CD4-positive, alpha-beta memory T cell (primary cell): ENCODE measurements around the gene GABRA5. TPM values are rescaled to one million over a fixed set of nuclear protein-coding genes. Genes with fewer than 3 reads are reported as not detected.
A peak's percentile ranks its signal among the peaks of the same experiment; 100 is the strongest.

Experiments
- CTCF ChIA-PET: fragments of 350-600 bp; sonication (Branson Sonifier 250); formaldehyde crosslinking; loops from one replicate; lab custom pipeline; 2021; ENCODE audit warnings: inconsistent platforms; ENCODE audit not compliant: partially characterized antibody; lab: Charles Lee
- POLR2A ChIA-PET: fragments of 350-600 bp; sonication (Branson Sonifier 250); formaldehyde crosslinking; loops from one replicate; lab custom pipeline; 2021; ENCODE audit not compliant: partially characterized antibody; lab: Charles Lee
- DNase-seq, 5 donors: peaks; one replicate each; pipeline versions ENCODE4 v3.0.0 to v3.0.0-alpha.2; 2020 to 2022; ENCODE audit warnings: mixed read lengths in 1 of 5
- H3K27ac ChIP-seq: one replicate; pipeline ENCODE4 v1.7.0; 2013; ENCODE audit warnings: low read depth, low read length
- H3K27me3 ChIP-seq: 2 replicates; pipeline ENCODE4 v1.7.0; 2013; ENCODE audit warnings: mild to moderate bottlenecking, low read length, moderate library complexity; ENCODE audit not compliant: insufficient read depth
- H3K36me3 ChIP-seq: 2 replicates; pipeline ENCODE4 v1.7.0; 2013; ENCODE audit warnings: mild to moderate bottlenecking, low read length, moderate library complexity; ENCODE audit not compliant: insufficient read depth
- H3K4me1 ChIP-seq: 2 replicates; pipeline ENCODE4 v1.7.0; 2013; ENCODE audit warnings: mild to moderate bottlenecking, low read length, moderate library complexity; ENCODE audit not compliant: insufficient read depth
- H3K4me3 ChIP-seq, 2 donors: one replicate each; pipeline ENCODE4 v1.7.0; 2013; ENCODE audit warnings: low read length in 2 of 2, mild to moderate bottlenecking in 1 of 2
- H3K9me3 ChIP-seq, 2 donors: one replicate each; pipeline ENCODE4 v1.7.0; 2013; ENCODE audit warnings: low read length in 2 of 2, control low read depth in 1 of 2; ENCODE audit not compliant: control insufficient read depth in 1 of 2
- H3K27ac Mint-ChIP-seq, 7 donors: one replicate each; pipeline ENCODE4 v1.8.0; 2020 to 2021; ENCODE audit warnings: mixed read lengths in 7 of 7, mild to moderate bottlenecking in 6 of 7, inconsistent platforms in 3 of 7, moderate library complexity in 3 of 7
- H3K27me3 Mint-ChIP-seq, 2 donors: one replicate each; pipeline ENCODE4 v1.8.0; 2020 to 2021; ENCODE audit warnings: mixed read lengths in 2 of 2
- H3K36me3 Mint-ChIP-seq, 2 donors: one replicate each; pipeline ENCODE4 v1.8.0; 2020 to 2021; ENCODE audit warnings: mixed read lengths in 2 of 2, inconsistent platforms in 1 of 2, mild to moderate bottlenecking in 1 of 2
- H3K4me1 Mint-ChIP-seq, 4 donors: one replicate each; pipeline ENCODE4 v1.8.0; 2020 to 2021; ENCODE audit warnings: mixed read lengths in 4 of 4, mild to moderate bottlenecking in 1 of 4
- H3K4me3 Mint-ChIP-seq, 8 donors: one replicate each; pipeline ENCODE4 v1.8.0; 2020 to 2021; ENCODE audit warnings: mixed read lengths in 8 of 8, mild to moderate bottlenecking in 7 of 8, moderate library complexity in 6 of 8, inconsistent platforms in 3 of 8
- H3K9me3 Mint-ChIP-seq, 8 donors: one replicate each; pipeline ENCODE4 v1.8.0; 2020 to 2021; ENCODE audit warnings: mixed read lengths in 8 of 8, mild to moderate bottlenecking in 5 of 8, inconsistent platforms in 3 of 8, moderate library complexity in 1 of 8
- intact Hi-C: fragments of 100-400 bp; cut with micrococcal nuclease; formaldehyde crosslinking; loops from one replicate; pipeline ENCODE4 v1.15.1; 2023
- polyA plus RNA-seq, 2 donors: library from polyadenylated mRNA; unstranded; fragments of 300-500 nt; fragmentation: Illumina TruSeq; gene quantifications; one replicate each; pipeline ENCODE4 v1.2.3, GENCODE V29; 2021
- total RNA-seq, 2 experiments: library from RNA; stranded (reverse); gene quantifications; one replicate each; pipeline ENCODE4 v1.2.3, GENCODE V29; 2021

GABRA5 gene
- total and polyA plus RNA-seq, 4 experiments from 2014 or later, result not detected

DNA sequence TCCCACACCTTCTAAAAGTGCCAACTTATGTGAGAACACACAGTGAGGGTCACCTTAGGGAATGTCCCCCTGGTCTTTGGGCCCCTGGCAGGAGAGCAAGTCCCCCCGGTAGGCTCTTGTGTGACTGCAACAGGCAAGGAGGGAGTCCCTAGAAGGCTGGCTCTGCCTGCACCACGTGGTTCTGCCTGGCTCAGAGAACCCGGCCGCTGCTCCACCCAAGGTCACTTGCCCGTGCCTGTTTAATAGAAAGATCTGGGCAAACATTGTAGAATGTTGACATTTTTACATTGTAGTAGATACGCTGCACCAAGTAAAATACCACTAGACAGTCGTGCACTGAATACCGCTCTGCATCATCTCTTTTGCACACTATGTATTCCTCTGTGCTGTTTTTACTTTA is 21.9 kb downstream of the GABRA5 start:
- Histone ChIP-seq H3K9me3 (no peaks in the 10 kb centered on the region), H3K27ac (no peak overlapping the region), H3K36me3 (no peaks in the 10 kb centered on the region), H3K4me1 (no peaks in the 10 kb centered on the region), H3K4me3 (no peak overlapping the region), H3K27me3 (no peaks in the 10 kb centered on the region)
- CTCF ChIA-PET, result interaction anchor here (2.2 kb wide), 1 partner anchor 9 kb away, joined by 5 read pairs; no protein-coding TSS in a partner anchor
- DNase-seq, result no peak
- Mint-ChIP-seq H3K27me3 (peaks cover 1 to 2% of the 10 kb centered on the region in 2 donors), H3K4me3 (no peak overlapping the region), H3K27ac (no peak overlapping the region), H3K9me3 (peaks cover 0 to 7% (median 0%) of the 10 kb centered on the region in 8 donors), H3K4me1 (peaks cover 0 to 7% (median 1%) of the 10 kb centered on the region in 4 donors), H3K36me3 (no peaks in the 10 kb centered on the region)
- intact Hi-C loops, result no loop called here
- POLR2A ChIA-PET, result no interaction called here

GRCh38 chr15:26889298-26889898 is 22.5 kb downstream of the GABRA5 start:
- Mint-ChIP-seq H3K36me3 (no peaks in the 10 kb centered on the region), H3K27me3 (peaks cover 1 to 2% of the 10 kb centered on the region in 2 donors), H3K27ac (no peak overlapping the region), H3K9me3 (peaks cover 0 to 7% (median 0%) of the 10 kb centered on the region in 8 donors), H3K4me1 (peaks cover 0 to 7% (median 1%) of the 10 kb centered on the region in 4 donors), H3K4me3 (no peak overlapping the region)
- Histone ChIP-seq H3K27ac (no peak overlapping the region), H3K27me3 (no peaks in the 10 kb centered on the region), H3K4me3 (no peak overlapping the region), H3K36me3 (no peaks in the 10 kb centered on the region), H3K9me3 (no peaks in the 10 kb centered on the region), H3K4me1 (no peaks in the 10 kb centered on the region)
- ChIA-PET CTCF (interaction anchor here (0.7 to 2.2 kb wide), 5 partner anchors 8 to 51 kb away, joined by 3 to 5 read pairs (median 3); no protein-coding TSS in a partner anchor), POLR2A (no interaction called here)
- peak; percentile 13 to 47 (median 25) for DNase-seq
- intact Hi-C loops, result no loop called here

GRCh38 chr15:26890451-26890850 is 23.6 kb downstream of the GABRA5 start:
- DNase-seq, result no peak
- peaks cover 1 to 2% of the 10 kb centered on the region in 2 donors for H3K27me3 Mint-ChIP-seq
- no peak overlapping the region for H3K4me3 Mint-ChIP-seq
- Histone ChIP-seq H3K9me3 (no peaks in the 10 kb centered on the region), H3K4me1 (no peaks in the 10 kb centered on the region), H3K27me3 (no peaks in the 10 kb centered on the region), H3K27ac (no peak overlapping the region), H3K4me3 (no peak overlapping the region), H3K36me3 (no peaks in the 10 kb centered on the region)
- ChIA-PET CTCF (interaction anchor here (1.1 to 1.3 kb wide), 3 partner anchors 8 to 50 kb away, joined by 3 to 4 read pairs (median 3); no protein-coding TSS in a partner anchor), POLR2A (no interaction called here)
- H3K27ac Mint-ChIP-seq, result no peak overlapping the region
- peaks cover 0 to 7% (median under 1%) of the 10 kb centered on the region in 8 donors for H3K9me3 Mint-ChIP-seq
- intact Hi-C loops, result no loop called here
- H3K4me1 Mint-ChIP-seq, result peaks cover 0 to 7% (median 1%) of the 10 kb centered on the region in 4 donors
- no peaks in the 10 kb centered on the region for H3K36me3 Mint-ChIP-seq

- peaks cover 0 to 7% (median 1%) of the 10 kb centered on the region in 4 donors for H3K4me1 Mint-ChIP-seq
- POLR2A ChIA-PET, result no interaction called here
- H3K27me3 Mint-ChIP-seq, result peaks cover 1 to 2% of the 10 kb centered on the region in 2 donors
Observed at GRCh38 chr15:26890988-26891387, 24.1 kb downstream of the GABRA5 start.

GRCh38 chr15:26891448-26892181 is 24.8 kb downstream of the GABRA5 start:
- peaks cover 1 to 2% of the 10 kb centered on the region in 2 donors for H3K27me3 Mint-ChIP-seq
- H3K27ac ChIP-seq, result no peak overlapping the region
- H3K4me3 ChIP-seq, result no peak overlapping the region
- ChIA-PET POLR2A (no interaction called here), CTCF (no interaction called here)
- peaks cover 0 to 7% (median 1%) of the 10 kb centered on the region in 4 donors for H3K4me1 Mint-ChIP-seq
- H3K9me3 ChIP-seq, result no peaks in the 10 kb centered on the region
- H3K36me3 ChIP-seq, result no peaks in the 10 kb centered on the region
- H3K4me3 Mint-ChIP-seq, result peak overlapping the region in 2 of 8 donors; percentile 20 to 56
- H3K27ac Mint-ChIP-seq, result no peak overlapping the region
- H3K36me3 Mint-ChIP-seq, result no peaks in the 10 kb centered on the region
- no peak for DNase-seq
- intact Hi-C loops, result no loop called here
- H3K4me1 ChIP-seq, result no peaks in the 10 kb centered on the region
- H3K27me3 ChIP-seq, result no peaks in the 10 kb centered on the region
- H3K9me3 Mint-ChIP-seq, result peaks cover 0 to 12% (median 3%) of the 10 kb centered on the region in 8 donors

More at GRCh38 chr15:26890988-26891387, 24.1 kb downstream of the GABRA5 start:
- no peaks in the 10 kb centered on the region for H3K36me3 ChIP-seq
- intact Hi-C loops, result no loop called here
- CTCF ChIA-PET, result no interaction called here
- Mint-ChIP-seq H3K27ac (no peak overlapping the region), H3K36me3 (no peaks in the 10 kb centered on the region), H3K4me3 (peak overlapping the region in 1 of 8 donors; percentile 56), H3K9me3 (peaks cover 0 to 9% (median 2%) of the 10 kb centered on the region in 8 donors)
- H3K27me3 ChIP-seq, result no peaks in the 10 kb centered on the region
- H3K27ac ChIP-seq, result no peak overlapping the region
- no peaks in the 10 kb centered on the region for H3K4me1 ChIP-seq
- no peak for DNase-seq
- H3K9me3 ChIP-seq, result no peaks in the 10 kb centered on the region
- H3K4me3 ChIP-seq, result no peak overlapping the region

DNA sequence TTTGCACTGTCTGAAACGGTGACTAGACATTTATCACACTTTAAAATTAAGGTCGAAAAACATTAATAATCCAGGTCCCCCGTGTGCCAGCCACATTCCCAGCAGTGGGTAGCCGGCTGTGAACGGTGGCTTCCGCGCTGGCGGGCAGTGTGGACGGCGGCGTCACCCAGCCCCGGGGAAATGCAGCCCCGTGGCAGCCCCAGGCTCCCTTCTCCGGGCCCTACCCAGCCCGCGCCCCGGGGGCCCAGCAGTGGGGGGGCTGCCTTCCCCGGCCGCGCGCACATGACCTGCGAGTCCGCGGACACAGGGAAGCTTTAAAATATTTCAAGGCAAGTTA is 25.3 kb downstream of the GABRA5 start:
- intact Hi-C loops, result no loop called here
- Histone ChIP-seq H3K9me3 (no peaks in the 10 kb centered on the region), H3K4me1 (no peaks in the 10 kb centered on the region), H3K27me3 (no peaks in the 10 kb centered on the region), H3K4me3 (no peak overlapping the region), H3K27ac (no peak overlapping the region), H3K36me3 (no peaks in the 10 kb centered on the region)
- CTCF ChIA-PET, result no interaction called here
- POLR2A ChIA-PET, result no interaction called here
- Mint-ChIP-seq H3K27ac (no peak overlapping the region), H3K27me3 (peaks cover 1 to 2% of the 10 kb centered on the region in 2 donors), H3K4me3 (no peak overlapping the region), H3K9me3 (peaks cover 0 to 12% (median 3%) of the 10 kb centered on the region in 8 donors), H3K4me1 (peaks cover 0 to 7% (median 1%) of the 10 kb centered on the region in 4 donors), H3K36me3 (no peaks in the 10 kb centered on the region)
- DNase-seq, result no peak

- DNase-seq, result no peak
- Histone ChIP-seq H3K27ac (no peak overlapping the region), H3K9me3 (no peaks in the 10 kb centered on the region), H3K27me3 (no peaks in the 10 kb centered on the region), H3K4me1 (no peaks in the 10 kb centered on the region), H3K4me3 (no peak overlapping the region), H3K36me3 (no peaks in the 10 kb centered on the region)
- peaks cover 1 to 2% of the 10 kb centered on the region in 2 donors for H3K27me3 Mint-ChIP-seq
- H3K36me3 Mint-ChIP-seq, result no peaks in the 10 kb centered on the region
- H3K27ac Mint-ChIP-seq, result peak overlapping the region in 1 of 7 donors; percentile 16
- intact Hi-C loops, result no loop called here
- ChIA-PET CTCF (no interaction called here), POLR2A (no interaction called here)
- peaks cover 0 to 7% (median 1%) of the 10 kb centered on the region in 4 donors for H3K4me1 Mint-ChIP-seq
- H3K9me3 Mint-ChIP-seq, result peaks cover 0 to 12% (median 5%) of the 10 kb centered on the region in 8 donors
- H3K4me3 Mint-ChIP-seq, result no peak overlapping the region
Observed at GRCh38 chr15:26892678-26893077, 25.8 kb downstream of the GABRA5 start.
